ENCODE results near the gene ANO4. TPM values are rescaled to one million over a fixed set of nuclear protein-coding genes. Genes with fewer than 3 reads are reported as not detected.
A peak's percentile ranks its signal among the peaks of the same experiment; 100 is the strongest.

The ANO4 gene
- total RNA-seq, 1 donor from 2014 or later, result 2.6 TPM

DNA sequence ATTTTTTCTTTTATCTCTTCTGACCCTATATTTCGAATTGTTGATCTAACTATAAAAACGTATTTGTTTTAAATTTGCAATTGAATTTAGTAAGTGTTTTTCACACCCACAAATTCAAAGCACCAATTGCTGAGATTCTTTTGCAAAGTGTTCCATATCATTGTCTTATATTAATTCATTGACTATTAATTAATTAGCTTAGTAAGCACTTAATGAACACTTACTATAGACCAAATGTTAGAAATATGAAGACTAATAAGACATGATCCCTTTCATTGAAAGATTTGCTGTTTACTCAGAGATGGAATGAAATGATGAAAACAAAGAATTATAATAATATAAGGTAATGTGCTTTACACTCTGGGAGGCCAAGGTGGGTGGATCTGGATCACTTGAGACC is 14.2 kb downstream of the ANO4 start:
- no peak for DNase-seq

DNA sequence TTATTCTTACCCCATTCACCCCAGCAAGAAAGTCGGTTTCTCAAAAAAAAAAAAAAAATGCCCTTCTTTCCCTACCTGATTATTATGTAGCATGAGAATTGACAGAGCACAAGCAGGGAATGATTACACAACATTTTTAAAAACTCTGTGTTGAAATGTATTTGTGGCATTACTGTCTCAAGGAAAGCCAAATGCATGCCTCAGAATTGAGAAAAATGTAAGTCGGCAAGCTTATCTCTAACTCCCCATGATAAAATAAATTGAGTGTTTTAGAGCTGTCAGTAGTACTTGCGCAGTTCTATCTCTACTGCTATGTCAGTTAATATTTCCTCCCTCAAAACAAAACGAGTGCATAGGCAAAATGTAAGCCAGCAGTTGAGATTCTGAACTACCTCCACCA is 25.7 kb downstream of the ANO4 start:
- DNase-seq, result no peak

DNA sequence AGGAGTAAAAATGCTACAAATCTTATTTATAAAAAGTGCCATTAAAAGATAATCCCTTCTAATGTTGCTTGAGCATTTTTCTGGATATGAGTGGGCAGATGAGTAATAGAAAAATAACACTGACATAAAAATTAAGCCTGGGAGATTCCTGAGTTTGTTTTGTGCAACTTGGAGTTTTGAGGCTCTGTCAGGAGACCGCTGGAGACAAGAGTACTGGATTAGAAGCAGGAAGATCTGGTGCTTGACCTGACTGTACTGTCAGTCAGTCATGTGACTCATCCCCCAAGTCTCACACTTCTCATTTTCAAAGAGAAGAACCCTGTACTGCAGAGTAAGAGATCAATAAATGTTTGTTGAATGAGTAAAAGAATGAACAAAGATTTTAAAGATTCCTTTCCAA is 29.4 kb downstream of the ANO4 start:
- no peak for DNase-seq

DNA sequence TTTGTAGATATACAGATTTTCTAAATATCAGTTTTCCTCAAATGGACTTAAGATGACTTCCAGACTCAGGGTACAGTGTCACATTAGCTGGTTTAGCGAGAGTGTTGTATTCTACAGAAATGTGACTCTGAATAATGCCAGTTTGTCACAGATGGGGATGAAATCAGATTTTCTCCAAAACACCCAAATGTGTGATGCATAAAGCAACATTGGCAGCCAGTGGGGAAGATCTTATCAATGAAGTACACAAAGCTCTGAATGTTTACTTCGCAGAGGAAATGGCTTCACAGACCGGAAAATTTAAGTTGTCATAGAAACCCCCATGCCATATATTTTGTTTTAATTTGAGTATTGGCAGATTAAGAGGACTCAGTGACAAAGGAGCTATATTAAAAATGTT is 29.9 kb downstream of the ANO4 start:
- DNase-seq, result no peak

DNA sequence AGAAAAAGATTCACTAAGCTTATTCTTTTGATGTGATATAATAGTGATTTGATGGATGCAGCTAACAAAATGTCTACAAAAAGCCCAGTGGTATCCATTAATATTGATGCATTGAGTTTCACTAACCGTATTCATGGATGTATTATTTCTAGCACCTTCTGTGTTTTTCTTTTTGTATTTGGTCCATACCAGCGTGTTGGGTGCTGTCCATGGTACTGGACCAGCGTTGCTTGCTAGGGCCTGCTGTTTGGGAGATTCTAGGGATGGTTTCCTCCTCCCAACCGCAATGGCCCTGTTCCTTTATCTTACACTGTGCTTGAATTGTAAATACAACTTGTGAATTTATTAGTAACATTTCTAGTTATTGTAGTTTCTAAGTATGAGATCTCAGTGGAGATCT is 31.7 kb downstream of the ANO4 start:
- DNase-seq, result peak; percentile 70

DNA sequence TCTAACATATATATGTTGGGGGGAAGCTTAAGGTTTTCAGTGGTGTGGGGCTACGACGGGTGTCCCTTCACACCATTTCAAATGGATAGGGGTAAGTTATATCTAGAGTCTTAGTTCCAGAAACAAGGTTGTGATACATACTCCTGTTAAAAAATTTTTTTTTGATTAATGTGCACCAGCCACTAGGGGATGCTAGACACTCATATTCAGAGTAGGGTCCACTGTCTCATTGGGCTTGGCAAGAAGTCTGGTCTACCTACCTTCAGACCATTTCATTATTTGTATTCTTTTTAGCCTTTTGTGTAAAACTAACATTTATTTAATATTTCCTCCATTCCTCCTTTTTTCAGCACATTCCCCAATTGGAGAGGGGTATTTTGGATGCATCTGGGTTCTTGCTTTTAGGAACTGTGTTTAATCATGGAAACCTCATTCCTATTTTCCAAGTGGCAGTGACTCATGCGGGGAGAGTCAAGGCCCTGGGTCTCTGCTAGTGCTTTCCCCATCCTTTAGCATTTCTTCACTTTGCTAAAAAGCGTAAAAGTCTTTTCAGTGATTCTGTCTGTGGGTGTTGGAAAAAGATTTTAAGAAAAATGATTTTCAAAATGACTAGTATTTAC is 33.4 kb downstream of the ANO4 start:
- DNase-seq, result peak; percentile 6

DNA sequence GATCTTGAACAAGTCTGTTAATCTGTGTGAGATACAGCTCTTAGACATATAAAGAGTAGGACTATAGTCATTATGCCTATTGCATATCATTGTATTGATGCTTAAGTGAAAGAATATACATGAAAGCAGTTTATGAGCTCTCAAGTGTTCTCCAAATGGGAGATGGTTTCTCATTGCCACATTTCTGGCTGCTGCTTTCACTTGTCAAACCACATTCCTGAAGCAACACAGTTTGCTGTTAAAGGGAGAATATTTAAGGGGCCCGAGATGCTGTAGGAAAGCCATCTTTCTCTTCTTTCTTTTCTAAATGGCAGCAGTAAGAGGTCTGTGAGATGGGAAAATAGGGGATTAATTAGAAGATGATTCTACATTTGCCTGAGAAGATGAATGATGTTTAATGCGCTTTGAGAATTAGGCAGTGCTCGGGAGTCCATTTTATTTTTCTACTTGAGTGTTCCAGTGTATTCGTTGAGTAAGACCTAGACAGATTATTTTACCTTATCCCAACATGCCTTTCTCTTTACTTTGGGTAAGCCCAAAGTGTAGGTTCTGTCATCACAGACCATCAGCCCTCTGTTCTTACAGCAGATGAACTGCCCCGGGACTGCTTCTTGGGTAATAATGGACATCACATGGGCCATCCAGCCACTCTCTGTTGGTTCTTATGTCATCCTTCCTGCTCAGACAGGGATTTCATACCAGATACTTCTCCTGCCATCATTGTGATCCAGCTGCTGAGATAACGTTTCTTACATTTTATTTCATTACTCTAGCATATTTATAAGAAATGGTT is 35.6 kb downstream of the ANO4 start:
- no peak for DNase-seq

DNA sequence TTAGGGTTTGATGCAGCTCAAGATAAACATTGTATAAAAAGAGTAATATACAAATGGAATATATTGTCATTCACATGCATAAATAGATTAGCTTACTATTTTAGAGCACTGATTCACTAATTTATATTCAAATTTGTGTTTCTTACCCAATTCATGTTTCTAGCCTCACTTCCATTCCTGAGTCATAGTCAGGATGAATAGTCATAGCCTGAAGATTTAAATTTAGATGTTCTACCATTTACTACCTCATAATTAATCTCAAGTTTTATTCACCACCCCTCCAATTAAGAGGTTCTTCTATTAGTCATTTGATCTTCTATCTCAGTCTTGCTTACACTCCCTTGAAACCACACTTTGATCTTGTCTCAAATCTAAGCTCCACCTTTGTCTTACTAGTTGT is 38.7 kb downstream of the ANO4 start:
- DNase-seq, result no peak

DNA sequence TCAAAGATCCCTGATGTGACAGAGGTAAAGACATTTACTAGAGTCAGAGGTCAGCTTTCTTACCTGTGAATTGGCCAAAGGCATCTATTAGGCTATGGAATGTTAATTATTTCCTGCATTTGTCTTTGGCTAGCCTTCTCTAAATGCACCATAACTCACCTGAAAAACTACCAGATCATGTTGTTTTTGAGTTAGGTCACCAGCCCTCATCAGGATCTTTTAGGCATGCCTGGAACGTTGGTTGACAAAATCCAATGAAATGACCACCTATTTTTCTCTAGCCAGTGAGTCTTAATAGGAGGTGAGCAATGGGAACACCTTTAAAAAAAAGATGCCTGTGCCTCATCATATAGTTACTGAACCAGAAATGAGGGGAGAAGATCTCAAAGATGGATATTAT is 46.2 kb downstream of the ANO4 start:
- no peak for DNase-seq

DNA sequence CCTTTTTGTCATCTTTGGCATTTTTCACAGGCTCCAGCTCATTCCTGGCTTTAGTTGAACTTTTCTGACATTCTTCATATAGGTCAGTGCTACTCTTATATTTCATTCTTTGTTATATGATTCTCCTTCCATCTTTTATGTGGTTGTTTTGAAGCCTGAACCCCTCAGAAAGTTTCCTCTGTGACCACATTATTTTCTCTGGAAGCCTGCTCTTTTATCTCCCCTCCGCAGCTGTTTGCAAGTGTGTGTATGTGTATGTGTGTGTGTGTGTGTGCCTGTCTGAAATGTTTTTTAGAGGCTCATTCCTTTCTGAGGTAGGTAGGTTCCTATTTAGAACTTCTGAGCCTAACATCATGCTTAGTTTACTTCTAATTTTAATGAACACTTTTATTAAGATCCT is 47.6 kb downstream of the ANO4 start:
- no peak for DNase-seq

DNA sequence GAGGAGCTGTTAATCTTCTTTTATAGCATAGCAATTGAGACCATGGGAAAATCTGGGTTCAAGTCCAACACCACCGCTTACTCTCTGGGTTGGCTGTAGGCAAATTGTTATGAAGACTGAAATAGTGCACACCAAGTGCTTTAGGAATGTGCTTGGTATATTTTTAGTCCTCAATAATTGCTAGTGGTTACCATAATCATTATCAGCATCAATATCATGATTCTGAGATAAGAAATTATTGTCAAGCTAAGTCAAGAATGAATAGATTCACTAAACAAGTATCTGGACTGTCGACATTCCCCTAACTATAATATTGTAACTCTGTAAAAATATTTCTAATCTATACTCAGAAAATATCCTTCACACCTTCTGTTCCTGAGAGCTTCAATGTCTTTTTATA is 48.5 kb downstream of the ANO4 start:
- no peak for DNase-seq

DNA sequence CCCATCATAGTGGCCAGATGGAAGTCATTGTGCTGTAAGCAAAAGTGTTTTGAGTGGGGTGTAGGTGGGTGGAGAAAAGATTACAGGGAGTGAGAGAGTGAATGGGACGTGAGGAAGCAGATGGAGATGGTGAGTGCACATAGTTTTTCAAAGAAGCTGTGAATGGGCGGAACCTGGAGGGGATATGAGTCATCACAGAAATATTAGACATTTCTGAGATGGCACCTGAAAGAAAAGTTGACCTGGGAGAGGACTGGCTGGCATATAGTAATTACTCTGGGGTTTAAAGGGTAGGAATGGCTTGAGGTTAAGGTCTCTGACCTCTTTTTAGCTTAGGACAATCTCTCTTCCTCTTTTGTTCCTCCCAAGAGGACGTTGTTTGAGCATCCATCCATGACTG is 50.5 kb downstream of the ANO4 start:
- no peak for DNase-seq

DNA sequence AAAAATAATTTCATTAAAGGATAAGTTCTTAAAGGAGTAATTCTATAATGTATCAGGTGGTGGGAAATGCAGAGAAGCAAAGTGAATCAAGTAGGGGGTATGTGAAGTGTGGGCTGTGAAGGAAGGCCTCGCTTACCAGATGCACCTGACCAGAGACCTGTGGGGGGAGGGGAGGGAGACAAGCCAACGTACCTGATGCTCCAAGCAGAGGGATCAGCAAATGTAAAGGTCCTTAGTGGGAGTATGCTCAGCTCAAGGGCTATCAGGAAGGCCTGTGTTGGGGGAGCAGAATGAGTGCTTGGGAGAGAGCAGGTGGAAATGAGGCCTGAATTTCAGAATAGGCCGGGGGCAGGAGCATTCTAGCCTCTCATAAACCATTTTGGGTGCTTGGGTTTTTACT is 57.1 kb downstream of the ANO4 start:
- DNase-seq, result no peak

DNA sequence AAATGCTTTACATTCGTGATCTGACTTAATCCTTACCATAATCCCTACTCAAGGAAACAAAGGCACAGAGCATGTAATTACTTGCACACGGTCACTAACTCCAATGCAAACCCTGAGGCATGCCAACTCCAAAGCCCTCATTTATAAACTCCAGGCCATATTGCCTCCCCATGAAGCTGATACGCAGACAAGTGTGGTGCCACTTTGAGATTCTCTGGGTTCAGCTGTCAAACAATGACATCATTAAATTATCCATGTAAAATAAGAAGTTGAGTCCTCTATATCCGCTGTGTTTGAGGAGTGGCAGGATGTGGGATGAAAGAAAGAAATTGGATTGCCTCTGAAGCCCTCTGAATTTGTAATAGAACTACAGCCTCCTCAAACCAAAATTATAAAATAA is 62.8 kb downstream of the ANO4 start:
- peak; percentile 9 for DNase-seq

DNA sequence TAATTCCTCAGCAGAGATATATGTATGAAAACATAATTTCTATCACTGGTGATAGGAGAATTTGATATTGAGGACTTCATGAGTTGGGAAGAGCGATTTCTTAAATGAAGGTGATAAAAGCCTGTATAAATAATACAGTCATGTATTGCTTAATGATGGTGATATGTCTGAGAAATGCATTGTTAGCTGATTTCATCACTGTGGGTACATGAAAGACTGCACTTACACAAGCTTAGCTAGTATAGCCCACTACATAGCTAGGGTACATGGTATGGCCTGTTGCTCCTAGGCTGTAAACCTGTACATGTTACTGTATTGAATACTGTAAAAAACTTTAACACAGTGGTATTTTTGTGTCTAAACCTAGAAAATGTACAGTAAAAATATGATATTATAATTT is 63.4 kb downstream of the ANO4 start:
- no peak for DNase-seq

DNA sequence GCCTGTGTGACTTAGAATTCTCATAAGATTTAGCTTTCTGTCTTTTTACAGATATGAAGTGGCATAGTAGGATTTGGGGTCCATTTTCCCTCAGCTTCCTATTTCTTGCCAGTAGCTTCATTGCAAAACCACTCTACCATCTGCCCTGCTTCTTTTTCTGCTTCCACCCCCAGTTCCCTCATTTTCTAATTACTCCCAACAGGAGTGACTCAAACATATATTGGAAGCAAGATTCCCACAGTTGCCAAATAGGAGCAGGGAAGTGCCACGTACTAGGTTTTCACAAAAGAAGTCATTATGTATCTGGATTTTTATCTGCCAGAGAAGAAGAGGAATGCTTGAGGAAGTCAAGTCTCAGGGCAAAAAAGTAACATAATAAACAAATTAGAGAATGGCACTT is 64.1 kb downstream of the ANO4 start:
- no peak for DNase-seq

DNA sequence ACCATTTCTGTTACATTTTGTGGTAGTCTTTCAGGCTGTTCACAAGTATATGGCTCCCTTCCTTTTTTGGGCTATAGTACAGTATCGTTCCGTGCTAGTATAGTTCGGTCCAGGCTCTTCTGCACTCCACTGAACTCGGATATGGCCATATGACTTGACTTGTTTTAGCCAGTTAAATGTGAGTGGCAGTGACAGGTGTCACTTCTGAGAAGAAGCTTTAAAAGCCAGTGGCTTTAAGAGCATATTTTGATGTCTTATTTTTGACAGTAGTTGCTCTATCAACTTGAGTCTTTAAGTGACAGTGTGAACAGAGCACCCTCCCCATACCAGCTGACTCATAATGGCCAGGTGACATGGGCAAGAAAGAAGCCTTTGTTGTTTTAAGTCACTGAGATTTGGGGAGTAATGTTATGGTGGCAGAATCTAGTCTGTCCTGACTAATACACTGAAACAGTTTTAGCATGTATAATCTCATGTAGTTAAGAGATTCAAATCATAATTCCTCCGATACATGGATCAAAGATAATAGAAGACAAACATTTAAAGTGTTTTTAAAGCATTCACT is 64.6 kb downstream of the ANO4 start:
- peak; percentile 18 for DNase-seq

DNA sequence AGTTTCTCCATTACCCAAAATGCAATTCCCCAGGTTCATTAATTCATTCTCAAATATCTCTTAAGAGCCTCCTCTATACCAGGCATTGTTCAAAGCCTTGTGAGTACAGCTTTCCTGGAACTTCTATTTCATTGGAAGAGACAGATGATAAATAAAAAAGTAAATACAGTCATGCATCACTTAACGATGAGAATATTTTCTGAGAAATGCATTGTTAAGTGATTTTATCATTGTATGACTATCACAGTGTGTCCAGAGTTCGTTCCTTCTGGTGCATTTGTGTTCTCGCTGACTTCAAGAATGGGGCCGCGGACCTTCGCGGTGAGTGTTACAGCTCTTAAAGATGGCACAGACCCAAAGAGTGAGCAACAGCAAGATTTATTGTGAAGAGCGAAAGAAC is 66.0 kb downstream of the ANO4 start:
- DNase-seq, result no peak

DNA sequence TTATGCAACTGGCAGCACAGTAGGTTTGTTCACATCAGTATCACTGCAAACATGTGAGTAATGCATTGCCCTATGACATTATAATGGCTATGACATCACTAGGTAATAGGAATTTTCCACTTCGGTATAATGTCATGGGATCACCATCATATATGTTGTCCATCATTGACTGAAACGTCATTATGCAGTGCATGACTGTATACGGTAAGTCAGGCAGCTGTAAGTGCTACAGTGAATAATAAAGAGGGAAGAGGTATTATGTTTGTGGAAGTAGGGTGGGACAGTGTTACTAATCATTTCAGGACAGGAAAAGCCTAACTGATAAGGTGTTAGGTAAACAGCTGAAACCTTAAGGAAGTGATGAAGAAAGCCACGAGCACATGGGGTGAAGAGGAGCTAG is 68.1 kb downstream of the ANO4 start:
- DNase-seq, result no peak

DNA sequence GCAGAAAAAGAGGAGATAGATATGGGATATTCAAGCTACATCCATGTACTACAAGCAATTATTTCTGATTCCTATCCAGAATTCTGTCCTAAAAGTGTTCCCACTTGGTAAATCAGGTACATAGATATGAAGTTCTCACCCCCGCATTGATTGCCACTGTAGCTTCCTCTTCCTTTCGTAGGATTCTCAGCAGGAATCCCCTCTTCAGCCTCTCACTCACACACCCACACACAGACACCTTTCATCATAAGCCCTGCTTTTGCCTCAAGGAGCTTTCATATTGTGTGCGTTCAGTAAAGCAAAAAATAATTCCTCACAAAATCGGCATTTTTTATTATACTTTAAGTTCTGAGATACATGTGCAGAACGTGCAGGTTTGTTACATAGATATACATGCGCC is 69.8 kb downstream of the ANO4 start:
- DNase-seq, result no peak

DNA sequence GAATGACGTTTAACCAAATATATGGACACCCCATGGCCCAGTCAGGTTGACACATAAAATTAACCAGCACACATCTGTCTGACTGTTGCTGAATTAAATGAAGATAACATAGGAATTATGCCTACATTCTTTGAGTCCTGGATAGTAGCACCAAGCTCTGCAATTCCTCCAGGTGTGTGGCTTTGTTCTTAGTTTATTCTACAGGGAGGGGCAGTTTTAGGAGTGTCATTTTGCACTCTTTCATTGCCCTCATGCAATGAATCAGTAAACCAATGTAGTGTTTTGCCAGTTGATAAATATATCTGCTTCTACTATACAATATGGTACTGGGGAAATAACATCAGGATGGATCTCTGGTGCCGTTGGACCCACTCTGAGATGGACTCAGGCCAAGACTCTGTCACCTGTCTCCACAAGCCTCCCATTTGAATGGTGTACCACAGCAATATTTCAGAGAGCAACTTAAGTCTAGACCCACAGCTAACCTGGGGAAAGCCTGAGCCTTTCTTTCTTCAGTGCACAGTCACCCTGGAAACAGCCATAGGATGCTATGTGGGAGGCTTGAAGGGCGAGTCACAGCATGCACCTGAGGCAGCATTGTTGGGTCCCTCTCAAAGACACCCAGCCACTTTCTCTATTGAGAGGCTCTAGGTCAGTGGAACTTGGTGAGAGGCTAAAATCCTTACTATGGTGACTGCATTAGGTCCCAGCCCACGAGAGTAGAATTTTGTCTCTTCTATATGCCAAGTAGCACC is 73.2 kb downstream of the ANO4 start:
- no peak for DNase-seq

DNA sequence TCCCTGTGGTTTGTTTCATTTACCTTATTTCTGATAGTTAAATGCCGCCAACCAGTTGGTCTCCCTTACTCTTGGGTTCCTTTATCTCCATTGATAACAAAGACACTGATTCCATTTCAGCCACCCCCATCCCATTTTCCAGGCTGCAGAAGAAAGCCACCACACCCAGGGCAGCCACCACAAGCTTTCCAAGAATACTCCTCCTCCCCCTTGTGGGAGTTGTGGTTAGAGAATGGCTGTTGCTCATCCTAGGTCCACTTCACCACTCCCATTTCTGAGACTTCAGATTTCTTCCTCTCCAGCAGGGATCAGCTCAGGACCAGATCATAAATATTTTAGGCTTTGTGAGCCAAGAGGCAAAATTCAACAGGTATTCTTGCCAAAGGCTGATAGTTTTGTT is 73.9 kb downstream of the ANO4 start:
- no peak for DNase-seq

DNA sequence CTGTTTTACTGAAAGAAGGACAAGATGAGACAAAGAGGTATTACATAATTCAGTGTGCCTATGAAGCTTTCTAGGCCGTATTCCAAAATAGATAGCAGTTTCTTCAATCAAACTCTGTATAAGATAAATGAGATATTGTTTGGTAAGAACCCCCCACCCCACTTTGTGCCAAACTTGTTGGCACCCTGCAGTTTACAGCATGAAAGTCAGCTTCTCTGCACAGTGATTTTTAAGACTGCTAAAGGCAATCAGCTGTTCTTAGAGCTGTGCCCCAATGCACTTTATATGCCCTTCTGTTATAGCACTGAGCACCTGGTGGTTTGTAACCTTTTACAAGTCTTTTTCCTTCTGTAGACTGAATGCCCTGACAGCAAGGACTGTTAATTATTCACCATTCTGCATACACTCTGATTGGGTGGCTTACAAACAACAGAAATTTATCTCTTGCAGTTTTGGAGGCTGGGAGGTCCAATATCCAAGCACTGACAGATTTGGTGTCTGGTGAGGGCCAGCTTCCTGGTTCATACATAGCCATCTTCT is 76.7 kb downstream of the ANO4 start:
- DNase-seq, result no peak

Measured in tongue (tissue), 2 donors.